HFF-Myc (cell line): ENCODE results near the gene TPM4.
A peak's percentile ranks its signal among the peaks of the same experiment; 100 is the strongest.
"Not testable (repeated sequence)": the region's sequence is repeated elsewhere in the genome, so short reads cannot be mapped to it uniquely, and the experiment has no call there.

Experiments used
- DNase-seq: peaks from one replicate; pipeline ENCODE4 v3.0.0-alpha.2; 2011; ENCODE audit warnings: low read depth; ENCODE audit errors: extremely low read depth
- H3K4me3 ChIP-seq: replicated peaks from 2 replicates; pipeline ENCODE4 v1.5.1; 2011; ENCODE audit warnings: low read depth, mild to moderate bottlenecking, control low read depth, low read length
- TF ChIP-seq, protein P1 (sequence below): IDR thresholded peaks from 2 replicates; pipeline ENCODE4 v1.5.1; 2012; ENCODE audit warnings: mild to moderate bottlenecking, low read depth, low read length, control low read depth; ENCODE audit errors: missing control alignments

Gene TPM4

DNA sequence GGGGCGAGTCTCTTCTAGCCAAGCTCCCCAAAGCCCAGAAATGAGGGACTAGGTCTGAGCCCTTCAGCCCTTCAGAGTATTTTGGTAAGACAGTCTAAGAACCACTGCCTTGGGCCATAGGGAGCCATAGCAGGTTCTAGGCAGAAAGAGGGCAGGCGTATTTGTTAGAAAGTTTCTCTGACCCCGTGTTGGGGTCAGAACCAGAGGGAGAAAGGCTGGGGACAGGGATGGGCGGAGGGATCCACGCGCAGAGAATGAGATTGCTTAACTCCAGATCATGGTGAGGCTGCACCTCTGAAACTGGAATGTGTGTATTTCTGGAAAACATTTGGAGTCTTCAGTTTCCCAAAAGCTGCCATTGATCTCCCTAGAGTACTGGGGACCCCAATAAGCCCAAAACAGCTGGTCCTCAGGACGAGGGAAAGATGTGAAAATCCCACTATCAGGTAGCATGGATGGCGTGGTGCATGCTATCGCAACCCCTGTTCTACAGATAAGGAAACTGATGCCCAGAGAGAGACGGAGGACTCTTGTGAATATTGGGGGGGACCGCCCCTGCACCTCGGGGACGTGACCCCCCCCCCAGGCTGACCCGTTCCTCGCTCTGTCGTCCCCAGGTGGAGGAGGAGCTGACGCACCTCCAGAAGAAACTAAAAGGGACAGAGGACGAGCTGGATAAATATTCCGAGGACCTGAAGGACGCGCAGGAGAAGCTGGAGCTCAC lies 703 bp upstream of the TPM4 start:
- peak overlapping the region; percentile 98 for H3K4me3 ChIP-seq
- TF ChIP-seq, protein P1, sequence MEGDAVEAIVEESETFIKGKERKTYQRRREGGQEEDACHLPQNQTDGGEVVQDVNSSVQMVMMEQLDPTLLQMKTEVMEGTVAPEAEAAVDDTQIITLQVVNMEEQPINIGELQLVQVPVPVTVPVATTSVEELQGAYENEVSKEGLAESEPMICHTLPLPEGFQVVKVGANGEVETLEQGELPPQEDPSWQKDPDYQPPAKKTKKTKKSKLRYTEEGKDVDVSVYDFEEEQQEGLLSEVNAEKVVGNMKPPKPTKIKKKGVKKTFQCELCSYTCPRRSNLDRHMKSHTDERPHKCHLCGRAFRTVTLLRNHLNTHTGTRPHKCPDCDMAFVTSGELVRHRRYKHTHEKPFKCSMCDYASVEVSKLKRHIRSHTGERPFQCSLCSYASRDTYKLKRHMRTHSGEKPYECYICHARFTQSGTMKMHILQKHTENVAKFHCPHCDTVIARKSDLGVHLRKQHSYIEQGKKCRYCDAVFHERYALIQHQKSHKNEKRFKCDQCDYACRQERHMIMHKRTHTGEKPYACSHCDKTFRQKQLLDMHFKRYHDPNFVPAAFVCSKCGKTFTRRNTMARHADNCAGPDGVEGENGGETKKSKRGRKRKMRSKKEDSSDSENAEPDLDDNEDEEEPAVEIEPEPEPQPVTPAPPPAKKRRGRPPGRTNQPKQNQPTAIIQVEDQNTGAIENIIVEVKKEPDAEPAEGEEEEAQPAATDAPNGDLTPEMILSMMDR = no peak
- DNase-seq = no peak

DNA sequence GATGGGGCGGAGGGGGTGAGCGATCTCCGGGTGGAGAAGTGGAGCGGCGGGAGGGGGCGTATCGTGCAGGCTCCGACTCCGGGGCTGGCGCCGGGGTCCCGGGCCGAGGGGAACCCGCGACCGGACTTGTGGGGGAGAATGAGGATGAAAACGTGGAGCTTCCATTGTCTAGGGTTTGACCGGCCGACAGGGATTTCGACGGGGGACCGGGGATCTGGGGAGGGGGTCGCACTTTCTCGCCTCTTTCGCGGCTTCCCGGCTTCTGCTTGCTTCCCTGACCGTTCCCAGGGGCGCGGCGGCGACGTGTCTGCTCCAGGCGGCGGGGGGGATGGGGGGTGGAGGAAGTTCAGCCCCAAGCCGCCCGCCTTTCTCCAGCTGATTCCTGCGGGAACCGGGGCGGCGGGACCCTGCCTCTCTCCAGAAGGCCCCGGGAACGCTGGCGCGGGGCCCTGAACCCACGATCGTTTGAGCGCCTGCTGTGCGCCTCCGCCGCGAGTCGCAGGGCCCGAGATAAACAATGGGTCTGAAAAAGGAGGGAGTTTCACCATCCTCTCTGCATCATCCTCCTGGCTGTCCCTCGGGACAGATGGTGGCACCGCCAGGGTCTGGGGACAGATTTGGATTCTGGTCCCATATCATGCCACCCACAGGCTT lies 790 bp downstream of the TPM4 start:
- H3K4me3 ChIP-seq = peak overlapping the region; percentile 98
- DNase-seq = no peak
- TF ChIP-seq, protein P1 = no peak

DNA sequence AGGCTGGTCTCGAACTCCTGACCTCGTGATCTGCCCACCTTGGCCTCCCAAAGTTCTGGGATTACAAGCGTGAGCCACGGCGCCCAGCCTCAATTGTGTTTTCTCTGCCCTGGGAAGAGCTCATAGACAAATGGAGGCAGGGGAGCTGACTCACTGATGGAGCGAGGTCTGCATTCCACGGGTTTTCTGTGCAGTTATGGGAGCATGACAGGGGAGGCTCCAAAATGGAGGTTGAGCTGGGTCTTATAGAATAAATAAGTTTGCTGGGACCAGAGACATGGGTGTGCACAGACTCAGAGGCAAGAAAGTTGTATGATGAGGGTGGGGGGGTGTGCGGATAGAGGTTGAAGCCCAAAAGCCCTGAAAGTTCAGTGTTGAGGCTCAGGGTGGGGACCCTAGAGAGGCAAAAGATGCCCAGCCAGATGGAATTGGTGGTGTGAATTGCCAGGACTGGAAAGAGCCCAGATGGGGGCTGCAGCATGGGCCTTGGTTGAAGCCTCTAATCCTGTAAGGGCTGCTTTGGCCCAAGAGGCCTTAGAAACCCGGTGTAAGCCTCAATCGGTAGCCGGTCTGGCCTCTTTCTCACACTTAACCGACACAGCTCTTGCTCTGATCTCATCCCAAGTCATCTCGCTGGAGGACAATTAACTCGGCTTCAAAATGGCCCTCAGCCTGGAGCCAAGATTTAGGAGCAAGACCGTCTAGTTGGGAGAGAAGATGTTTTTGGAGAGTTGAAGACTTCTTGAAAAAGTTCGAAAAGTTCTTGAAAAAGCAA lies 1.9 kb downstream of the TPM4 start:
- DNase-seq = peak; percentile 42
- H3K4me3 ChIP-seq = peak overlapping the region; percentile 98
- TF ChIP-seq, protein P1 = no peak

DNA sequence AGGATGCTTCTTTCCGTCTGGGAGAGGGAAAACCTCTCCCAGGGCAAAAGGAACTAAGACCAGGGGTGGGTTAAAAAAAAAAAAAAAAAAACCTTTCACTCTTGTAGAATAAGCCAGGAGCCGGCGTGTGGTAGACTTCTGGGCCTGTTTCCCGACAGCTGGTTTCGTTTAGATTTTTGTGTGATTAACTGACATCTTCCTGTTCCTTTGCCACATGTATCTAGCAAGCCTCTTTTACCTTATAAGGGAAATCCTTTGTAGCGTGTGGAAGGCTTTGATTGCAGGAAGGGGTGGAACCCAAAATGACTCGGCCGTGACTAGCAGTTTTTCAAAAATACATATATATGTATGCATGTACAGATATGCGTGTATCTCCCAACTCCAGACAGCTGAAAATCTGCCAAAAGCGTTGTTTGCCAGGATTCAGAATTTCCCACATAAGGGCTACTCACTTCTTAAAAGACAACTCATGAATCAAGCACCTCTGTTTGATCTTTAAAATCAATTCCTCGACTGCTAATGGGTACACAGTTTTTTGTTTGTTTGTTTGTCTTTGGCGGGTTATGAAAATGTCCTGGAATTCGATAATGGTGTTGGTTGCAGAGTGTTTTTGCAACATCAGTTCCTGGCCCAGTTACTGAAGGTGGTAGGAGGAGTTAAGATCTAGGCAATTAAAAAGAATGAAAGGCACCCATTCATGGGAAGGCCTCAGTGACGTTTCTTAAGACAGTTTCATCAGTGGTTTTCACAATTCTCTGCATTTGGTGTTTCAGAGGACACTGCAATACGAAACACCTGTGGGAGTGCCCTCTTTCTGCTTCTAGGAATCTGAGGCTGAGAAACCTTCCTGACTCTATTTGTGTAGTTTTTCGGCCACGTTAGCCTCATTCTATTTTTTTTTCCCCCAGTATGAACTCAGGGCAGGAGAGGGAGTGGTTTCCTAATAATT lies 2.7 kb downstream of the TPM4 start:
- TF ChIP-seq, protein P1 = no peak
- DNase-seq = peak; percentile 98
- H3K4me3 ChIP-seq = peak overlapping the region; percentile 98

DNA sequence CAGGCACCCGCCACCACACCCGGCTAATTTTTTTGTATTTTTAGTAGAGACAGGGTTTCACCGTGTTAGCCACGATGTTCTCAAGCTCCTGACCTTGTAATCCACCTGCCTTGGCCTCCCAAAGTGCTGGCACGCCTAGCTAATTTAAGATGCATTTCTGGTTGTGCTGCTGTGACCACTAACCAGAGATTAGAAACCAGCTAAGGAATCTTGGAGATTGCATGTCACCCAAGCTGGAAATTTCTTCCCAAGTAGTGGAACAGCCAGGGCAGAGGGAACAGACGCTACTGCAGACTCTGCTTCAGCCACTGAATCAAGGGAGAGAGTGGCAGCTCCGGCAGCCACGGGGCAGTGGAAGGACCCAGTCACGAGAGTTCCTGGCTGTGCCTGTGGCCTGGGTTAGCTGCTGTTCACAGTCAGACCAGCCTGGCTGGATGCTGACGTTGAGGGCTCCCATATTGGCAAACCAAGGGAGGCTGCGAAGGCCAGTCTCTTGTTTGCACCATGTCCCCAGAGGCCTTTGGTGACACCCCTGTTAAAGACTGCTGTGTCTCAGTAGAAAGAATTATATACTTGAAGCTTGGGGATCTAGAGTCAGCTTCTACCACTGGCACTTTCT lies 7.9 kb downstream of the TPM4 start:
- DNase-seq = no peak
- TF ChIP-seq, protein P1 = no peak
- H3K4me3 ChIP-seq = no peak overlapping the region

DNA sequence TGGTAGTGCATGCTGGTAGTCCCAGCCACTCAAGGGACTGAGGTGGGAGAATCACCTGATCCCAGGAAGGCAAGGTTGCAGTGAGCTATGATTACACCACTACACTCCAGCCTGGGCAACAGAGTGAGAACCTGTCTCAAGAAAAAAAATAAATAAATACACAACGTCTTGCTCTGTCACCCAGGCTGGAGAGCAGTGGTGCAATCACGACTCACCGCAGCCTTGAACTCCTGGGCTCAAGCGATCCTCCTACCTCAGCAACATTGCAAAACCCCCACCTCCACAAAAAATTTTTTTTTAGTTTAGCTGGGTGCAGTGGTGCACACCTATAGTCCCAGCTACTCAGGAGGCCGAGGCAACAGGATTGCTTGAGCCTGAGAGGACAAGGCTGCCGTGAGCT lies 8.8 kb downstream of the TPM4 start:
- TF ChIP-seq, protein P1 = no peak
- DNase-seq = no peak
- no peak overlapping the region for H3K4me3 ChIP-seq

DNA sequence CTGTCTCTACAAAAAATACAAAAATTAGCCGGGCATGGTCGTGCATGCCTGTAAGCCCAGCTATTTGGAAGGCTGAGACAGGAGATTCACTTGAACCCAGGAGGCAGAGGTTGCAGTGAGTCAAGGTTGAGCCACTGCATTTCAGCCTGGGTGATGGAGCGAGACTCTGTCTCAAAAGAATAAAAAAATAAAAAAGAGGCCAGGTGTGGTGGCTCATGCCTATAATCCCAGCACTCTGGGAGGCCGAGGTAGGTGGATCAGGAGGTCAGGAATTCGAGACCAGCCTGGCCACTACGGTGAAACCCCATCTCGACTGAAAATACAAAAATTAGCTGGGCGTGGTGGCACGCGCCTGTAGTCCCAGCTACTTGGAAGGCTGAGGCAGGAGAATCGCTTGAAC lies 11.1 kb downstream of the TPM4 start:
- not testable (repeated sequence) for DNase-seq

More for the DNA sequence above, 11.1 kb downstream of the TPM4 start:
- not testable (repeated sequence) for H3K4me3 ChIP-seq
